ENCODE measurements around the gene FNIP1.

- TF ChIP-seq POLR2A (IDR thresholded peaks at IDR 0.05; ENCODE audit: low read depth, low read length) (no peak), TAF1 (IDR thresholded peaks at IDR 0.05; ENCODE audit: borderline replicate concordance, low read depth, low read length) (no peak), POLR2AphosphoS5 (IDR thresholded peaks at IDR 0.05; ENCODE audit: low read depth, low read length) (no peak)
These were observed 14.1 kb downstream of the FNIP1 start for GRCh38 chr5:131782717-131783116.
